ENCODE results near the gene MYG1. TPM values are rescaled to one million over a fixed set of nuclear protein-coding genes. Genes with fewer than 3 reads are reported as not detected.

MYG1 gene
- total and polyA plus RNA-seq, 2 of the 13 experiments (the other 11 are each of a cell fraction or from before 2014, with no cell fraction given), result 38.6 to 58.0 TPM

- TF ChIP-seq ZBTB34 (CRISPR knock-in tag; IDR thresholded peaks at IDR 0.05) (0 out of 2 replicates have a peak, but pooled peaks have one; percentile 59), NONO (IDR thresholded peaks at IDR 0.05) (no peak), NONO (CRISPR knock-in tag; conservative IDR thresholded peaks at IDR 0.05) (peak; percentile 94), ZNF33B (CRISPR knock-in tag; IDR thresholded peaks at IDR 0.05) (no peak), NFATC3 (CRISPR knock-in tag; IDR thresholded peaks at IDR 0.05) (no peak), HOXA7 (CRISPR knock-in tag; IDR thresholded peaks at IDR 0.05) (no peak), ATAD3A (CRISPR knock-in tag; IDR thresholded peaks at IDR 0.05) (no peak), ZNF674 (CRISPR knock-in tag; IDR thresholded peaks at IDR 0.05; ENCODE audit: low read depth) (no peak), FOSL2 (CRISPR knock-in tag; IDR thresholded peaks at IDR 0.05) (peak; percentile 26; the same call in 1 of the 2 replicates), ZNF326 (CRISPR knock-in tag; IDR thresholded peaks at IDR 0.05; ENCODE audit: borderline replicate concordance) (no peak), SNAI1 (CRISPR knock-in tag; IDR thresholded peaks at IDR 0.05; ENCODE audit: borderline replicate concordance) (no peak), ZNF18 (CRISPR knock-in tag; IDR thresholded peaks at IDR 0.05; ENCODE audit: insufficient replicate concordance) (peak; percentile 54), CREBL2 (CRISPR knock-in tag; IDR thresholded peaks at IDR 0.05; ENCODE audit: borderline replicate concordance) (peak; percentile 41; the same call in 1 of the 2 replicates), ZNF790 (CRISPR knock-in tag; IDR thresholded peaks at IDR 0.05; ENCODE audit: borderline replicate concordance) (no peak; the same call in 1 of the 2 replicates), RARA (CRISPR knock-in tag; IDR thresholded peaks at IDR 0.05) (no peak), GPBP1L1 (CRISPR knock-in tag; IDR thresholded peaks at IDR 0.05) (no peak), SCMH1 (CRISPR knock-in tag; IDR thresholded peaks at IDR 0.05; ENCODE audit: borderline replicate concordance) (no peak), PBX2 (CRISPR knock-in tag; IDR thresholded peaks at IDR 0.05) (no peak), RORA (CRISPR knock-in tag; IDR thresholded peaks at IDR 0.05) (no peak), SOX5 (CRISPR knock-in tag; IDR thresholded peaks at IDR 0.05; ENCODE audit: borderline replicate concordance) (peak; percentile 52), BCL3 (CRISPR knock-in tag; IDR thresholded peaks at IDR 0.05) (peak; percentile 52; the same call in 1 of the 2 replicates), SOX6 (IDR thresholded peaks at IDR 0.05) (no peak), SOX6 (CRISPR knock-in tag; IDR thresholded peaks at IDR 0.05) (peak; percentile 67; the same call in 1 of the 2 replicates)
These were observed at the start of gene MYG1 (continued) for GRCh38 chr12:53299454-53300180.

Data from HepG2 (cell line).